Stomach smooth muscle (tissue), 2 donors: ENCODE measurements around the gene SRCAP.

Source experiments
- H3K27ac ChIP-seq: one replicate; pipeline ENCODE4 v1.7.0; 2013; ENCODE audit warnings: mild to moderate bottlenecking, low read length, inconsistent platforms
- H3K27me3 ChIP-seq, 2 donors: one replicate each; pipeline ENCODE4 v1.7.0; 2013; ENCODE audit warnings: low read length in 2 of 2; ENCODE audit not compliant: insufficient read depth in 2 of 2, control insufficient read depth in 1 of 2
- H3K36me3 ChIP-seq, 2 donors: one replicate each; pipeline ENCODE4 v1.7.0; 2013; ENCODE audit warnings: low read length in 2 of 2; ENCODE audit not compliant: control insufficient read depth in 2 of 2, insufficient read depth in 2 of 2
- H3K4me1 ChIP-seq: one replicate; pipeline ENCODE4 v1.7.0; 2013; ENCODE audit warnings: low read length; ENCODE audit not compliant: control insufficient read depth, insufficient read depth
- H3K4me3 ChIP-seq, 2 donors: one replicate each; pipeline ENCODE4 v1.7.0; 2013; ENCODE audit warnings: low read length in 2 of 2
- H3K9ac ChIP-seq, 2 donors: one replicate each; pipeline ENCODE4 v1.7.0; 2013; ENCODE audit warnings: low read length in 2 of 2, mild to moderate bottlenecking in 1 of 2
- H3K9me3 ChIP-seq, 2 donors: one replicate each; pipeline ENCODE4 v1.7.0; 2013; ENCODE audit warnings: low read length in 2 of 2; ENCODE audit not compliant: control insufficient read depth in 2 of 2
- donor health status: healthy.
- donor health status: Pancreatic carcinoma.

The SRCAP gene

DNA sequence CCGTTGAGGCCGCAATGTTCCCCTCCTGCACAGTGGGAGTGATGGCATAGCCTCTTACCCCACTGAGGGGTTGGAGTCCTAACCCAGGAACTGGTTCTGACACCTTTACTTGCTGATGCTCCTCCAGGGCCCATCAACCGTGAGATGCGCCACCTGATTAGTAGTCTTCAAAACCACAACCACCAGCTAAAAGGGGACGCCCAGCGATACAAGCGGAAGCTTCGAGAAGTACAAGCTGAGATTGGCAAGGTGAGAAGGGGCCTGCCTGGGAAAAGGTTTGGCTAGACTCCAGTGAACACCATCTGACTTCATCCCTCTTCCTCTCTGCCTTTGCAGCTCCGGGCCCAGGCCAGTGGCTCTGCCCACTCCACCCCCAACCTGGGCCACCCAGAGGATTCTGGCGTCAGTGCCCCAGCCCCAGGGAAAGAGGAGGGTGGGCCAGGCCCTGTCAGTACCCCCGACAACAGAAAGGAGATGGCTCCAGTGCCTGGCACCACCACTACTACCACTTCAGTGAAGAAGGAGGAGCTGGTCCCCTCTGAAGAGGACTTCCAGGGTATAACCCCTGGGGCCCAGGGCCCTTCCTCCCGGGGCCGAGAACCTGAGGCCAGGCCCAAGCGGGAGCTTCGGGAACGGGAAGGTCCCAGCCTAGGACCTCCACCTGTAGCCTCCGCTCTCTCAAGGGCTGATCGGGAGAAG, 68.9 kb downstream of the SRCAP start:
- peaks cover 11% of the 10 kb centered on the region for H3K4me1 ChIP-seq
- H3K27ac ChIP-seq, result no peak overlapping the region
- H3K9me3 ChIP-seq, result no peaks in the 10 kb centered on the region
- no peak overlapping the region for H3K9ac ChIP-seq
- H3K4me3 ChIP-seq, result no peak overlapping the region
- peaks cover 72 to 84% of the 10 kb centered on the region in 2 donors for H3K36me3 ChIP-seq
- no peaks in the 10 kb centered on the region for H3K27me3 ChIP-seq

DNA sequence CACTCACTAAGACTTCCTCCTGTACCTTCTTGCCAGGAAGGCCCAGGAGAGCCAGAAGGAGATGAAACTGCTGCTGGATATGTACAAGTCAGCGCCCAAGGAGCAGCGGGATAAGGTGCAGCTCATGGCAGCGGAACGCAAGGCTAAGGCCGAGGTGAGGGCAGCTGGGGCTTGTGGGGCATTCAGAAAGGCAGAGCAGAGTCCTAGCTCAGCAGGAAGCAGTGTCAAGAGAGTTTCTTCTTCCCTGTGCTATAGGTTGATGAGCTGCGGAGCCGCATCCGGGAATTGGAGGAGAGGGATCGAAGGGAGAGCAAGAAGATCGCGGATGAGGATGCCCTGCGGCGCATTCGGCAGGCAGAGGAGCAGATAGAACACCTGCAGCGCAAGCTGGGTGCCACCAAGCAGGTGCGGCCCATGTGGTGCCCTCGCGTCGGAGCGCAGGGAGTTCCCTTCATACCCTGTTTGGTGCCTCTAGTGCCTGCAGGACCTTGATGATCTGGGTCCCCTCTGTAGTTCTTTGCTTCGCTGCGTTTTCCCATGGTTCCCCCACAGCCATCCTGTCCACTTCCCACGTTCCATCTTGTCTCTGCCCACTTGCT, 69.7 kb downstream of the SRCAP start:
- H3K4me3 ChIP-seq, result no peak overlapping the region
- H3K36me3 ChIP-seq, result peaks cover 72 to 86% of the 10 kb centered on the region in 2 donors
- H3K9me3 ChIP-seq, result no peaks in the 10 kb centered on the region
- H3K9ac ChIP-seq, result no peak overlapping the region
- H3K27ac ChIP-seq, result no peak overlapping the region
- peaks cover 4% of the 10 kb centered on the region for H3K4me1 ChIP-seq
- no peaks in the 10 kb centered on the region for H3K27me3 ChIP-seq

DNA sequence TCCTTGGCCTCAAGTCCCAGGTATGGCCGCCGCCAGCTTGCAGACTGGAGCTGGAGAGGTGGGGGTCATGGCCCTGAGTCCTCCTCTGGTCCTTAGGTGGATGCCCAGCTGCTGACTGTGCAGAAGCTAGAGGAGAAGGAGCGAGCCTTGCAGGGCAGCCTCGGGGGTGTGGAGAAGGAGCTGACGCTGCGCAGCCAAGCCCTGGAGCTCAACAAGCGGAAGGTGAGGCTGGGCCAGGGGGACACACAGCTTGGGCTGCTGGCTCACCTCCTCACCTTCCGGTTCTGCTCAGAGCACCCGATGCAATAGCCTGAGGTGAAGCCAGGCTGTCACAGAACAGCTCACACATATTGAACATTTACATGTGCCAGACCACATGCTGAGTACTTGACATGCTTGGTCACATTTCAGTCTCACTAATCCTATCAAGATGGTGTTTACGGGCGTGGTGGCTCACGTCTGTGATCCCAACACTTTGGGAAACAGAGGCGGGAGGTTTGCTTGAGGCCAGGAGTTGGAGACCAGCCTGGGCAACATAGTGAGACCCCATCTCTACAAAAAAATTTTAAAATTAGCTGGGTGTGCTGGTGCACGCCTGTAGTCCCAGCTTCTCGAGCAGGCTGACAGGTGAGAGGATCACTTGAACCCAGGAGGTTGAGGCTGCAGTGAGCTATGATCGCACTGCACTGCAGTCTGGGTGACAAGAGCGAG, 70.6 kb downstream of the SRCAP start:
- Histone ChIP-seq H3K9ac (no peak overlapping the region), H3K36me3 (peaks cover 63 to 82% of the 10 kb centered on the region in 2 donors)

DNA sequence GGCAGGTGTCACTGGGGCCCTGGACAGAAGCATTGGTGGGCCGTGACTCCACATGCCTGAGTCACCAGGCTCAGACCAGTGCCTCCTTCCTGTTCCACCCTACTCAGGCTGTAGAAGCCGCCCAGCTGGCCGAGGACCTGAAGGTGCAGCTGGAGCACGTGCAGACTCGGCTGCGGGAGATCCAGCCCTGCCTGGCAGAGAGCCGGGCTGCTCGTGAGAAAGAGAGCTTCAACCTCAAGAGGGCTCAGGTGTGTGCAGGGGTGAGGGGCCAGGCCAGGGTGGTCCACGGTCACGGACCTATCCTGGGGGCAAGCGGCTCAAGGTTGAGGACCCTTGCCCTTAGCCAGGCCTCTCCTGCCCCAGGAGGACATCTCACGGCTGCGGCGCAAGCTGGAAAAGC, 72.8 kb downstream of the SRCAP start:
- Histone ChIP-seq H3K36me3 (peaks cover 50 to 60% of the 10 kb centered on the region in 2 donors), H3K4me1 (peaks cover 19% of the 10 kb centered on the region), H3K9me3 (no peaks in the 10 kb centered on the region), H3K9ac (no peak overlapping the region), H3K27ac (no peak overlapping the region), H3K27me3 (no peaks in the 10 kb centered on the region), H3K4me3 (no peak overlapping the region)

More for the DNA sequence above, 70.6 kb downstream of the SRCAP start:
- Histone ChIP-seq H3K27ac (no peak overlapping the region), H3K4me3 (no peak overlapping the region), H3K27me3 (no peaks in the 10 kb centered on the region), H3K9me3 (no peaks in the 10 kb centered on the region), H3K4me1 (peaks cover 3% of the 10 kb centered on the region)

DNA sequence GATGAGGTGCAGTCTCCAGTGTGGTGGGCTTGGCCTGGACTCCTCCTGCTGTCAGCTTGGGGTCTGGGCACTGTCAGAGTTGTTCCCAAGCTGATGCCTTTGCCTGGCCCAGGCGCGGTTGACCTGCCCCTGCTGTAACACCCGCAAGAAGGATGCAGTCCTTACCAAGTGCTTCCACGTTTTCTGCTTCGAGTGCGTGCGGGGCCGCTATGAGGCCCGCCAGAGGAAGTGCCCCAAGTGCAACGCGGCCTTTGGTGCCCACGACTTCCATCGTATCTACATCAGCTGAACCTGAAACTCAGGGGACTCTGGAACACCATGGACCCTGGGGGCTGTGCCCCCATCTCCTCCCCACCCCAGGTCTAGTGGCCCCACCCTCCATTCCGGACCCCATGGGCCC, 74.9 kb downstream of the SRCAP start:
- peaks cover 31 to 42% of the 10 kb centered on the region in 2 donors for H3K36me3 ChIP-seq
- no peak overlapping the region for H3K9ac ChIP-seq
- H3K27ac ChIP-seq, result no peak overlapping the region
- no peaks in the 10 kb centered on the region for H3K9me3 ChIP-seq
- H3K27me3 ChIP-seq, result no peaks in the 10 kb centered on the region
- no peak overlapping the region for H3K4me3 ChIP-seq
- H3K4me1 ChIP-seq, result peaks cover 25% of the 10 kb centered on the region

DNA sequence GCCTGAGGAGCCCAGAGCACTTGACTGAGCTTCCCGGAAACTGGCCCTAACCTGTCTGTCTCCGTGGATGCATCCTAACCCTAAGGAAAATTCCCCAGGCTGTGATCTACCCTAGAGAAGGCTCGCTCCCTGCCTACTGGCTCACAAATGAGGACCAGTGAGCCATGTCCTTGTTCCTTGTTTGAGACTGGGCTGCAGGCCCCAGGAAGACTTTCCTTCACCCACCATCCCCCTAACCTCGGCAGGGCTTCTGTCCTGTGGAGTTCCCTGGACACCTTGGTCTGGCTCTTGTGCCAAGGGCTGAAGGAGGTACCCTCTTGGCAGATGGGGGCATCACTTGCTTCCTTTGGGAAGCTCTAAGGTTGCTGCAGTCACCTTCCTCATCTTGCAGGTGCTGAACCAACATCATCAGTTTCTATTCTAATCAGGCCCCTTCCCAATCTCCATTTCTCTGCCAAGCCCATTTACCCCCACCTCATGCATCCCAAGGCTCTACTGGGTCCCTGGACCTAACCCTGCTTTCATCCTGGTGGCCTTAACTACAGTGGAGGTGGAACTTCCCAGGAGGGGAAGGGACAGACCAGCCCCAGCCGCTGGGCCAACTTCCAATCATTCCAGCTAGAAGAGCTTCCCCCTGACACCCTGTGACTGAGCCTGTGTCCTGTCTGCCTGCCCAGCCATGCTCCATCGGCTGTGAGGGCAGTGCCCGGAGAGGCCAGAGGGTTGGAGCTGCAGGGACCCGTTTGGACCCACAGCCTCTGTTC, 75.6 kb downstream of the SRCAP start:
- H3K9ac ChIP-seq, result peak overlapping the region; percentile 64 to 81
- peak overlapping the region; percentile 84 to 89 for H3K4me3 ChIP-seq
- no peaks in the 10 kb centered on the region for H3K27me3 ChIP-seq
- H3K9me3 ChIP-seq, result no peaks in the 10 kb centered on the region
- peaks cover 25% of the 10 kb centered on the region for H3K4me1 ChIP-seq
- peaks cover 24 to 35% of the 10 kb centered on the region in 2 donors for H3K36me3 ChIP-seq
- peak overlapping the region; percentile 81 for H3K27ac ChIP-seq

DNA sequence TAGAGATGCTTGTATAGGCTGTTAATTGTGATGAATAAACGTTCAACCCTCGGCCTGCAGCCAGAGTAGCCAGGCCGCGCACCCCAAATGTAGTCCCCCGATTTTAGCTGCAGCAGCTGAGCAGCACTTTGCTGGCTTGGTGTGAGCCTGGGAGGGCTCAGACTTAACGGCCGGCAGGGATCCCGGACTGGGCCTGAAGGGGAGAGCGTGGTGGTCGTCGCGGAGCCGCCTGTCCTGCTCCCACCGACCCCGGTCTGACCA, 76.1 kb downstream of the SRCAP start:
- no peaks in the 10 kb centered on the region for H3K9me3 ChIP-seq
- peak overlapping the region; percentile 64 to 81 for H3K9ac ChIP-seq
- peaks cover 22 to 32% of the 10 kb centered on the region in 2 donors for H3K36me3 ChIP-seq
- H3K27me3 ChIP-seq, result no peaks in the 10 kb centered on the region
- H3K4me1 ChIP-seq, result peaks cover 25% of the 10 kb centered on the region
- H3K4me3 ChIP-seq, result peak overlapping the region; percentile 84 to 89
- H3K27ac ChIP-seq, result peak overlapping the region; percentile 81

DNA sequence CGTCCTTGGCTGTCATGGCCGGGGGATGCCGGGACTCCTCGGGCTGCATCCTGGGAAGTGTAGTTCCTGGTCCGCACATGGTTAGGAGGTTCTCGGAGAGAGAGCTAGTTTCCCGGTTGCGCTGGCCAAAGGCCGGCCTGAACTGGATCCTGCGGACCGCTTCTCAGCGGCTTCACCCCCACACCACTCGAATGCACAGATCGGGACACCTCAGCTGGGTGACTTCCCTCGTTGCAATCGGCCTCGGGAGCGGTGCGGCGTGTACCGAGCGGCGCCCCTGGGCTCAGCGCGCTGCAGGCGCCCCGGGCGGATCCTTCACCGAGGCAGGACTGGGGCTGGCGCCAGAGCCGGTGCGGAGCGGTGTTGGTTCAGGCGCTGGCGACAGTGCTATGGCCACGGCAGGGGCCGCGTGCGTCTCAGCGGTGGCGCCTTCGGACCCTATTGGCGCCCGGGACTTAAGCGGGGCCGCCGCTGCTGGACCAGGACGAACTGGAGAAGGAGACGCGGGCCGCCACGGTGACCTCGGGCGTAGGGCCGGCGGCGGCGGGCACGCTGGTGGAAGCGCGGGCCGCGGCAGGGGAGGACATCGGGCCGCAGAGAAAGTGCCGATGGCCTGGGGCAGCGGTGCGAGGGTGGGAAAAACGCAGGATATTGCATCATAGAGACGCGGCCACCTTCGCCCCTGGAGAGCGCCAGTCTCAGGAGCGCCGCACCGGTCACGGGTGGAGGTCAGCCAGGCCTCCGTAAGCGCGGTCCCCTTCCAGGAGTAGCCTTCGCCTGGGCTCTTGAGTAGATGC, 76.6 kb downstream of the SRCAP start:
- Histone ChIP-seq H3K27me3 (no peaks in the 10 kb centered on the region), H3K4me3 (peak overlapping the region; percentile 84 to 89), H3K4me1 (peaks cover 25% of the 10 kb centered on the region), H3K9me3 (no peaks in the 10 kb centered on the region), H3K9ac (peak overlapping the region; percentile 81), H3K36me3 (peaks cover 20 to 28% of the 10 kb centered on the region in 2 donors), H3K27ac (peak overlapping the region; percentile 81)

DNA sequence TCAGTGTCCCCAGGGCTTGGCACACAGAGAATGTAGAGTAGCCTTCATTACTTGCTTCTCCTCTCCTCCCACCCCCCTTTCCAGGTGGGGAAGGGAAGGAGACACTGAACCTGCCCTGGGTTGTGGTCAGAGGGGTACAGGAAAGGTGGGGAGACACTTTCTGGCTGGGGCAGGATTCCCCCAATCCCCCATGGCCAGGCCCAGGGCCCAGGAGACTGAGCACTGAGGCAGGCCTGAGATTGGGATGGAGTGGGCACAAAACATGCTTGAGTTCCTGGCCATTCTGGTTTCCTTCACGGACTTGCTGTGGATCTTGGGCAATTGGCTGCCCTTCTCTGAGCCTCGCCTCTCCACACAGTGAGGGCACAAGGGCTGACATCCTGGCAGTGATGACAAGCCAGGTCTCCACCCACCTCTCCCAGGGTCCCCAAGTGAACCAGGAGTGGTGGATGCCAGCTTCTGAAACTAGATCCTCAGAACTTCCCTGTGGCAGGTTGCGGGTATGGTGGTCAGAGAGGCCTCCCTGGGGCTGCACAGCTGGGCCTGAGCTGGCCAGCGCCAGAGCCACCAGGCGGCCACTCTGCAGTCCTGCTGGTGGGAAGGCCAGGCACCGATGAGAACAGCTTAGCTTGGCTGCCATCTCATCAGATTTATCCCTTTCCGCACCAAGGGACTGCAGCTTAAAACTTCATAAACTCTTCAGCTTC, 78.8 kb downstream of the SRCAP start:
- Histone ChIP-seq H3K9ac (no peak overlapping the region), H3K27ac (peak overlapping the region; percentile 24), H3K4me3 (no peak overlapping the region), H3K36me3 (peaks cover 15 to 21% of the 10 kb centered on the region in 2 donors), H3K4me1 (peaks cover 25% of the 10 kb centered on the region), H3K9me3 (no peaks in the 10 kb centered on the region), H3K27me3 (no peaks in the 10 kb centered on the region)
